ENCODE results near the gene EPB41.

EPB41 gene

DNA sequence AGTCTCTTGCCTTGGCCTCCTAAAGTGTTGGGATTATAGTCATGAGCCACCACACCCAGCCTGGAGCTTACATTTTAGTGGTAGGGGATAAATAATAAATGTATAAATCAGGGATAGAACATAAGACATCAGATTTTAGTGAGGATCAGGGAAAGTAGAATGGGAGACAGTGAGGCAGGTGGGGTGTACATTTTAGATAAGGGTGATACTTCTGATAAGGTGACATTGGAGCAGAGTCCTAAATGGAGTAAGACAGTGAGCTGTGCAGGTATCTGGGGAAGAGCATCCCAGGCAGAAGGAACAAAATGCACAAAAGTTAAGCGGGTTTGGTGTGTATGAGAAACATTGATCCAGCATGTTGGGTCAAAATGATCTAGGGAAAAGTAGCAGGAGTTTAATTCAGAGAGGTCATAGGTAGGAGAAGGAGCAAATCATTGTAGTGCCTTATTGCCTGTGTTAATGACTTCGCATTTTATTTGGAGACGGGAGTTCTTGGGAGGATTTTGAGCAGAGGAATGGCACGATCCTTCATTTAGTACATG is 11.1 kb downstream of the EPB41 start:
- H3K4me3 ChIP-seq (IDR thresholded peaks at IDR 0.05; ENCODE audit: insufficient read depth, low read depth, low read length): no peak overlapping the region
- H3K79me2 ChIP-seq (ENCODE audit: insufficient read depth, low read depth): peaks cover 45% of the 10 kb centered on the region
- no peak overlapping the region for H2AFZ ChIP-seq (ENCODE audit: low read depth)
- no peak overlapping the region for H3K4me2 ChIP-seq
- no peaks in the 10 kb centered on the region for H3K27me3 ChIP-seq (ENCODE audit: insufficient read depth, low read depth)
- H3K9ac ChIP-seq: no peak overlapping the region
- TF ChIP-seq, protein P1, sequence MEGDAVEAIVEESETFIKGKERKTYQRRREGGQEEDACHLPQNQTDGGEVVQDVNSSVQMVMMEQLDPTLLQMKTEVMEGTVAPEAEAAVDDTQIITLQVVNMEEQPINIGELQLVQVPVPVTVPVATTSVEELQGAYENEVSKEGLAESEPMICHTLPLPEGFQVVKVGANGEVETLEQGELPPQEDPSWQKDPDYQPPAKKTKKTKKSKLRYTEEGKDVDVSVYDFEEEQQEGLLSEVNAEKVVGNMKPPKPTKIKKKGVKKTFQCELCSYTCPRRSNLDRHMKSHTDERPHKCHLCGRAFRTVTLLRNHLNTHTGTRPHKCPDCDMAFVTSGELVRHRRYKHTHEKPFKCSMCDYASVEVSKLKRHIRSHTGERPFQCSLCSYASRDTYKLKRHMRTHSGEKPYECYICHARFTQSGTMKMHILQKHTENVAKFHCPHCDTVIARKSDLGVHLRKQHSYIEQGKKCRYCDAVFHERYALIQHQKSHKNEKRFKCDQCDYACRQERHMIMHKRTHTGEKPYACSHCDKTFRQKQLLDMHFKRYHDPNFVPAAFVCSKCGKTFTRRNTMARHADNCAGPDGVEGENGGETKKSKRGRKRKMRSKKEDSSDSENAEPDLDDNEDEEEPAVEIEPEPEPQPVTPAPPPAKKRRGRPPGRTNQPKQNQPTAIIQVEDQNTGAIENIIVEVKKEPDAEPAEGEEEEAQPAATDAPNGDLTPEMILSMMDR (conservative IDR thresholded peaks at IDR 0.05; ENCODE audit: low read depth, low read length): no peak
- no peaks in the 10 kb centered on the region for H4K20me1 ChIP-seq (ENCODE audit: insufficient read depth)
- H3K36me3 ChIP-seq (ENCODE audit: insufficient read depth): no peaks in the 10 kb centered on the region
- no peak overlapping the region for H3K27ac ChIP-seq
- peaks cover 47% of the 10 kb centered on the region for H3K4me1 ChIP-seq (ENCODE audit: low read depth, poor library complexity, severe bottlenecking)

DNA sequence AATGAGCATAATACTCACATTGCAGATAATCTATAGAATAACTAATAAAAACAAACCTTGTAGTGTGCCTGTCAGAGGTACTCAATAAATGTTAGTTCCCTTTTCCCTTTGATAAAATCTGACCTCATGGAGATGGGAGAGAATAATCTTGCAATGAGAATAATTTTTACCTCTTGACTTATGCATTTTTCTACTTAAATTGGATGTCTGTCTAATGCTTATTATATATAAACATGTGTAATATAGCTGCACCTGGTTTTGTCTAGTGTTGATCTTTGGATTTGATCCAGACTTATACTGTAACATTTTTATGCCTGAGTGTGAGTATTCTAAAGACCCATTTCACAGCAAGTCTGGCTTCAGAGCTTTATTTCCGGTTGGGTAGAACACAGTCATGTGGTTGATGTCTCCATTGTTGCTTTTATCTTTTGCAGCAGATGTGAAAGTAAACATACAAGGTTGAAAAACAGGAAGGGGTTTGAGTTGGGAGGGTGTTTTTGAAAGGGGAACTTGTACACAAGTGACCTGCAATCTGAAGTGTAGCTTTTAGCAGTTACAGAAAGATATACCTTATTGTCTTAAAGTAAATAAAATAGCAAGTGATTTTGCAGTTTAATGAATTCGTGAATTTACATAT is 12.4 kb downstream of the EPB41 start:
- Histone ChIP-seq H4K20me1 (ENCODE audit: insufficient read depth) (no peaks in the 10 kb centered on the region), H2AFZ (ENCODE audit: low read depth) (no peak overlapping the region), H3K9ac (peak overlapping the region; percentile 13; the same call in 1 of the 2 replicates), H3K79me2 (ENCODE audit: insufficient read depth, low read depth) (peaks cover 57% of the 10 kb centered on the region), H3K4me1 (ENCODE audit: low read depth, poor library complexity, severe bottlenecking) (peaks cover 47% of the 10 kb centered on the region), H3K27ac (peak overlapping the region; percentile 46; the same call in 1 of the 2 replicates), H3K4me2 (peak overlapping the region; percentile 59), H3K4me3 (IDR thresholded peaks at IDR 0.05; ENCODE audit: insufficient read depth, low read depth, low read length) (no peak overlapping the region), H3K36me3 (ENCODE audit: insufficient read depth) (no peaks in the 10 kb centered on the region), H3K27me3 (ENCODE audit: insufficient read depth, low read depth) (no peaks in the 10 kb centered on the region)
- TF ChIP-seq, protein P1 (conservative IDR thresholded peaks at IDR 0.05; ENCODE audit: low read depth, low read length): no peak

DNA sequence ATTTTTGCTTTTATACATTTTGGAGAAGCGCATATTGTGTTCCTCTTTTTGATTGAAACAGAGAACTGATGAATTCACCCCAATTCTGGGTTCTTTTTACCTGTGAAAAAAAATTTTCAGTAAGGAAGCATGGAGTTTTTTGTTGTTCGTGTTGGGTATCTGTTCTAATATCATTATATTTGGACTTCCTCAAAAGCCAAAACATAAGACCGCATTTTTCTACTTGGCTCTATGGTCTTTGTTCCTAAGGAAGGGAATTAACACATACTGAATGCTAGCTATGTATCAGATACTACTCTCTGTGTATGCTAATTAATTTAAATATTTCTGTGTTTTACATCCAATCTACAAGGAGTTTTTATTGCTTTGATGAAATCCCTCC is 12.9 kb downstream of the EPB41 start:
- no peak overlapping the region for H3K4me3 ChIP-seq (IDR thresholded peaks at IDR 0.05; ENCODE audit: insufficient read depth, low read depth, low read length)
- H4K20me1 ChIP-seq (ENCODE audit: insufficient read depth): no peaks in the 10 kb centered on the region
- peak overlapping the region; percentile 13; the same call in 1 of the 2 replicates for H3K9ac ChIP-seq
- no peaks in the 10 kb centered on the region for H3K27me3 ChIP-seq (ENCODE audit: insufficient read depth, low read depth)
- peaks cover 47% of the 10 kb centered on the region for H3K4me1 ChIP-seq (ENCODE audit: low read depth, poor library complexity, severe bottlenecking)
- TF ChIP-seq, protein P1 (conservative IDR thresholded peaks at IDR 0.05; ENCODE audit: low read depth, low read length): no peak
- H3K79me2 ChIP-seq (ENCODE audit: insufficient read depth, low read depth): peaks cover 62% of the 10 kb centered on the region
- H2AFZ ChIP-seq (ENCODE audit: low read depth): no peak overlapping the region
- H3K27ac ChIP-seq: peak overlapping the region; percentile 46; the same call in 1 of the 2 replicates
- H3K36me3 ChIP-seq (ENCODE audit: insufficient read depth): no peaks in the 10 kb centered on the region
- H3K4me2 ChIP-seq: peak overlapping the region; percentile 59

DNA sequence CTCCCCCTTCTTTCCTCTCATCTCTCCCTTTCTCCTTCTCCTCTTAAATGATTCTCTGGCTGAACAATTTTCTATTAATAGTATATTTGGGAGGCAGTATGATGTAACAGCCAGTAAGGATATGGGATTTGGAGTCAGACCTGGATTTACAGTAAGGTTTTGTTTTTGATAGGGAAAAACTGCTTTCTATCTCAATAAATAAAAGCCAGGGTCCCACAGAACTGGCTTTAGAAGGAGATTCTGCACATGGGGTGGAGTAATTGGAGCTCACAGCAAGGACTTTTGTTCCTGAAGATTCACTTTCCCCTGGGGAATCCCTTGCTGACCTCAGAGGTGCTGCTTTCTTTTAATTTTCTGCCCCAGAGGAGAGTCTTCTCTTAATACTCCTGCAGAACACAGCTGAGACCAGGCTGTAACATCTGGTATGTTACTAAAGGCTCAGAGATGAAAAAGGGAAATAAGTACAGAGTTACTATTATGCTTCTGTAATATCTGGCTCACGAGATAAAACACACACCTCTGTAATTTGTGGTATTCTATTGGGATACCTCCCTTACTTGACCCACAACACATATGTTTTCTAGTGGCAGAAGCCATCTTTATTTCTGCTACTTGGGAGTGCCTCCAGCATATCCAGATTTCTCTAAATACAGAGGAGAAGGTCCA is 13.4 kb downstream of the EPB41 start:
- TF ChIP-seq, protein P1 (conservative IDR thresholded peaks at IDR 0.05; ENCODE audit: low read depth, low read length): no peak
- Histone ChIP-seq H2AFZ (ENCODE audit: low read depth) (no peak overlapping the region), H3K4me3 (IDR thresholded peaks at IDR 0.05; ENCODE audit: insufficient read depth, low read depth, low read length) (no peak overlapping the region), H3K9ac (no peak overlapping the region), H3K79me2 (ENCODE audit: insufficient read depth, low read depth) (peaks cover 67% of the 10 kb centered on the region), H3K4me2 (peak overlapping the region; percentile 59), H4K20me1 (ENCODE audit: insufficient read depth) (no peaks in the 10 kb centered on the region), H3K4me1 (ENCODE audit: low read depth, poor library complexity, severe bottlenecking) (peaks cover 51% of the 10 kb centered on the region), H3K27ac (peak overlapping the region; percentile 46; the same call in 1 of the 2 replicates), H3K27me3 (ENCODE audit: insufficient read depth, low read depth) (no peaks in the 10 kb centered on the region), H3K36me3 (ENCODE audit: insufficient read depth) (no peaks in the 10 kb centered on the region)

All from KMS-11 (cell line).